G401.6 (cell line): ENCODE data around the gene PDCD10.

ENCODE experiments used
- FAIRE-seq: peaks from 2 replicates; lab custom pipeline; 2012; peaks lifted over from hg19 to GRCh38; lab: Jason Lieb, UNC

The PDCD10 gene

DNA sequence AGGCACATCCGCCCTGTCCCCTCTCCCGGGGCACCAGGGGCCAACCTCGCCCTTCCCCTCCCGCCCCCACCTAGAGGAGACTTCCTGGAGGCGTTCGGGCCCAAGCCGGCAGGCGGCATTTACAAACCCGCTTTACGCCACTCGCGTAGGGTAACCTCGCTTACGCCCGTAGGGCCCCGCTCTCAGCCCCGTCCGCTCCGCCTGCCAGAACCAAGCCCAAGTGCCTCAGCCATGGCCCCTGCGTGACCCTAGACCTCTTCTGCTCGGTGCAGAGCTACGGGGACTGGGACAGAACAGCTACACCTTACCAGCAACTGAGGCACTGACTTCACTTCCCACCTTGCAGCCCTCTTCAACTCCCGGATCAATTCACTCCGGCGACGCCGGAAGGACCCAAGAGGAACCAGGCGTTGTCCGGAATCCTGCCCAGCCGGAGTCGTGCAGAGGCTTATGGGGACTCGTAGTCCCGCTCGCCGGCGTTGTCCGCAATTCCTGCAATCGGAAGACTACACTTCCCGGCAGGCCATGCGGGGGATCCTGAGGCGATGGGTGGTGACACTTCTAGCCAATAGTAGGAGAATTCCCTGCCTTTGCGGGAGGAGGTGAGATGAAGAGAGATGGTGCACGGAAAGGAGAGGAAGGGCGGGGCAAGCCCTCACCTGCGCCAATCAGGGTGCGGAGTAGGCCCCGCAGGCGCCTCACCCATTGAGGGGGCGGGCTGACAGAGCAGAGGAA lies at the start of gene PDCD10:
PDCD10 (minus strand) TSS at position 395 of the 735 bp plus-strand sequence. CDS start 14,735 bp downstream, outside the sequence.
- FAIRE-seq = peak; percentile 98

DNA sequence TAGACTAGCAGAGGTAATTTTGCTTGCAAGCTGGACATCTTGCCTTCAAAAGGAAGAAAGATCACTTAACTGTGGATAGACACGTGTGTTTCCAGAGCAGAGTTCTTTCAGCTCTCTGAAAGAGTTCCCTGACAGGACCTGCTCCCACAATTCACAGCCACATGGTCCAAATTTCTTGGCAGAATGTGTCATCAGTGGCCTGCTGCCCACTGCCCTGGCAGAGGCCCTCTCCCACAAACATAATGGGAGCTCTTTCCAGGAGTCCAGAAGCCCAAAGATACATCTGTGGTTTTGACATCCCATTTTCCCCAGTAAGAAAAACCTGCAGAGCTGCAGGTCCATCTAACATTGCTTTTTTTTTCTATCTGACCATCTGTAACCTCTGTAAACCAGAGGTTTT lies 49.1 kb upstream of the PDCD10 start:
- no peak for FAIRE-seq

DNA sequence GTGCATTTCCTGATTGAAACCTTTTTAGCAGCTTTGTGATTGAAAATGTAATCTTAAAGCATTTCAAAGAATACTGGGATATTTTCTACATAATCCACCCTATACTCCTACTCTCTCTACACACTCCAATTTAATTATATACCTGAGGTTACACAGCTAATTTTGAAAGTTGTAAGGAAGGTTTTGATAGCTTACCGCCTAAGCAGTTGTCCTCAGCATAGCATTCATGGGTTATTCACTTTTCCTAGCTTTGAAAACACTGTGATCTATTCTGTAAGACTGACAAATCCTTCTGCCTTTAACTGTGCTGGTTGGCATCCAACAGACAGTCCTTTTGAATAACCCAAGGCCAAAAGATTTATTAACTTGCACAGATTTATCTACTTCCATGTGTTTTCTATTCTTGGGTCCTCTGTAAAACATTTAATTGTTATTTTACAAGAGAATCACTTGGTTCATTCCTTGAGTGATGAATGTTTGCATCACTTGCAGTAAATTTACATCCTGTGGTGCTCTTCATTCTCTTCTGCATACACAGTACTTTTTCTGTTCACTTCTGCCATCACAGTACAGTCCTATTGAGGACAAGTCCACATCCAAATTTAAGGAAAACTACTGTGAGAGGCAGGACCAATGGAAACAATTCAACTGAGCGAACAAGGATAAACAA lies 45.7 kb upstream of the PDCD10 start:
- no peak for FAIRE-seq

DNA sequence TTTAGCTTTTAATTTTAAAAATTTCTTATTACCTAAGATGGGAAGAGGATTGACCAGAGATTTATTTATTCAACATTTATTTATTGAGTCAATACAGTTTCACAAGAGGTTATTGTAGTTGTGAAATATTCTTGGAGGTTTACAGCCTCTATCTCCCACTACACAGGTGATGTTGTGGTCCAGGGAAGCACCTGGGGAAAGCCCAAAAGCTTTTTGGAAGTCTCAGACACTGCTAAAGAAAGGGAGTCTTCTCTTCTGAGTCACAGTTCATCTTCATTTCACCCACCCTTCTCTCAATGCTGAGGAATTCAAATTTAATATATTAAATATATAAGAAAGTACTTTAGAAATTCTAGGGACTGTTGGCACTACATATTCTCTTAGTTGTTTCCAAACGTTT lies 42.7 kb upstream of the PDCD10 start:
- FAIRE-seq = no peak

DNA sequence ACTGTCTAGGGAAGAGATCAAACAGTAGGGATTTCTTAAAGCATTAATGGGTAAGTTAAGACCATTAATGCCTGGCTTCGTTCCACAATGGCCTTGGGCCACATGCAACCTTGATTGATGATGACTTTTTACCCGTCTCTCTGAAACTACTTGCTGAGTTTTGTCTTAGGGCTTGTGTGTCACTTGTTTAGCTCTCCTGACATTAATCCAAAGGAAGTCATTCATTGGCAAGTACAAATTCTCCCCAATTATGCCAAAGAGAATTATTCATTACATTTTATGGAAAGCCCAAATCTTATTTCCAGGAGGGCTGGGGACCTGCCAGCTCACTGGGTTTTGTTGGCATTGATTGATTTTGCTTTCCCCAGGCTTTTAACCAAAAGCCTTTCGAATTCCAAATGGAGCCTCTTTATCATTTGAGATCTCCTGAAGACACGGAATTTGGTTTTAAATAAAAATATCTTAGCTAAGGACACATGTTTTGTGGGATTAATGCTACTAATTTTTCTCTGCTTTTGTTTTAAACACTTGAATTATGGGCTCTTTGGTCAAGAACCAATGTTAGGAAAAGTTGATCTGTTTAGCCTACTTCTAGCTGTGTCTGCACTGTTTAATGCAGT lies 41.5 kb upstream of the PDCD10 start:
- FAIRE-seq = no peak

DNA sequence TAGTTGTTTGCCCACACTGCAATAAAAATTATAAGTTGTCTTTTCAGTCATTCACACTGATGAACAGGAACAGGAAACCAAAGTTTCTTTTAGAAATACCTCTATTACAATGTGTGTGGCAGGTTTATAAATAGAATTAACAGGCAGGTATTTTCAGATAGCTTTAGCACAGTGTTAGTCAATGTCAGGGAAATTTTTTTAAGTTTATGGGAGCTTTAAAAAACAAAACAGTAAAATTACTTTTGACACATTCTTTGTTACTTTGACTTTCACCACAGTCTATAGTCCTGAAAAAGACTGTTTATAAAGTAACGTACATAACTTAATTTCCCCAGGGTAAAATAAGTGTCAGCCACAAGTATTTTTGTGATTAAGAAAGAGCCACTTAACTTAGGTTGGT lies 38.9 kb upstream of the PDCD10 start:
- FAIRE-seq = no peak

DNA sequence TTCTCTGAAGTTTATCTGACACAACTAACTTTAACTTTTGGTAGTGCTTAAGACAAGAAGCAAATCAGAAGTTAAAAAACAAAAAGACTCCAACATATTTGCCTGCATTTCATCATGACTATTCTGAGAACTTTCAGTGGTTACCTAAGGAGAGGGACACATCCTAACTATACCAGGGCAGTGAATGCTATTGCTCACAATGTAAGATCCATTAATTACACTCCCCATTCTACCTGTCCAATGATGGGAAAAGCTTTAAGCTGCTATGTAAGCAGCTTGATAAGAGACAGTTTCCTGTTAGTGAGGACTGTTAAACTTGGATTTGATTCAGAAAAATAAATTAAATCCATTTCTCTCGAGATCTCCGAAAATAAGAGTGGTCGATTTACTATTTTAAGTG lies 38.3 kb upstream of the PDCD10 start:
- no peak for FAIRE-seq

DNA sequence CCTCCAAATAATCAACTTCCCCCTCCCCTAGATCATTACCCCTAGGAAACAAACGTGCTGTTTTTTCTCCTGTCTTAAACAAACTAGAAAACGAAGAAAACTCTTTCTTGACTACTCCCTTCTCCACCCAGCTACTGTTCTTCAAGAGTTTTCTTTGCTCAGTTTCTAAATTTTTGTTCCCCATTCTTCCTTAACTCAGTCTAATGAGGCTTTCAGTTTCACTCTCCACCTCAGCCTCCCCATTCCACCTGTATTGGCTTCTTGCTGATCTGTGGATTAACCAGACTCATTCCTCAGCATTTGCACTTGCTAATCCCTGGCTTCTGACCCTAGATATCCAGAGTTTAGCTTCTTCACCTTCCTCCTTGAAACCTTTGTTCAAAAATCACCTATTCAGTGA lies 27.6 kb upstream of the PDCD10 start:
- no peak for FAIRE-seq

DNA sequence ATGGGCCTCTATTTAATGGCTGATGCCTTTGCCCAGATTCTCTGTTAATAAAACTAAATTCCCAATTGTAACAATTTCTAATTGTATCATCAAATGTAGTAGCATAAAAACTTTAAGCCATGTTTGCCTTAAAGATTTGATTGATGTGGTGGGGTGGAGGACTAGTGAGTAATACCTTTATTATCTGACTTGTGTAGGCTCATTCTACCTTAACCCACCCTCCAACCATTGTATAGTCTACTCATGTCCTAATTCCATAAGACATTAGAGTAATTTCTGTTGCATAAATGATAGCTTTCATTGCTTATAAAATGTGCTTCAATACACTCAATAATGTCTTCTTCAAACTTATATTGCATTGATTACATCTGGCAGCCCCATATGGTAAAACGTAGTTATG lies 26.6 kb upstream of the PDCD10 start:
- FAIRE-seq = no peak

DNA sequence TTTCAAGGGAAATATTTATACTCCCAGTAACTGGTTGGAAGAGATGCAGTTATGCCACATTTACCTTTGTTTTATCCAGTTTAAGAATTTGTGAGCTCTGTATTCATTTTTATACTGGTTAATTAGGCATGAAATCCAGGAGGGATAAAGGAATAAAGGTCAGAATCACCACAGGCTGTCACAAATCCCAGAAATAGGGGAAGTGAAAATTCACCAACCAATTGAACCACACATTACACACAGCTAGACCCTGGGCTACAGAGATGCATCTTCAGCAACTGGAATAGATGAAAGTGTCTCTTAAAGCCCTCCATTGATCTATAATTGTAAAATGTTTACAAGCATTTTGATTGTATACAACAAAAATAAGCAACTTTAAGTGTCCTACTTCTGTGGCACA lies 19.4 kb upstream of the PDCD10 start:
- FAIRE-seq = no peak

DNA sequence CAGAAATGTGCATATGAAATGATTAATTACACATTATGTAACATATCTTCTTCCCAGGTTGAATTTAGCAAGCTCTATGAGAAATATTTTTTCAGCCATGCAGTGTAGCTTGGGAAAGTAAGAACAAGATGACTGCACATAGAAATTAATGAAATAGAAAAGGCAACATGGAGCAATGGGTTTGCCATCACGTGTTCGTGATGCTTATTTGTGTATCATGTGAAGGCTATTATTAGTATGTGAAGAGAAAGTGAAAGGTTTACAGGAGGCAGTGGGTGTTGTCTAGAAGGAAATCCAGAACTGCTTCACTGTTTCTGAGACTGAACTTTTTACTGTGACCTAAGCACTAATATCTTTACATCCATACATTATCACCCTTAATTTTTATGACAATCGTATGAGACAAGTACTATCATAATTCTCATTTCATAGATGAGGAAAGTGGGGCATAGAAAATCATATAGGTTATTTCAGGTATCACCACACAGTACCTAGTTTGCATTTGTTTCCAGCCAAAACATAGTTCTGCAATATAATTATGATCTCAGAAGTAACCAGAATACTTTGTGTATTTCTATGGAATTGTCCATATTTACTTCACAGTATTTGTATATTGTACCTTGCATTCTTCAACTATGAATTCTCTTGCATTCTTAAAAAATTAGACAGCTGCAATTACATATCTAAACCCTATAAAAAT lies 15.7 kb upstream of the PDCD10 start:
- no peak for FAIRE-seq

DNA sequence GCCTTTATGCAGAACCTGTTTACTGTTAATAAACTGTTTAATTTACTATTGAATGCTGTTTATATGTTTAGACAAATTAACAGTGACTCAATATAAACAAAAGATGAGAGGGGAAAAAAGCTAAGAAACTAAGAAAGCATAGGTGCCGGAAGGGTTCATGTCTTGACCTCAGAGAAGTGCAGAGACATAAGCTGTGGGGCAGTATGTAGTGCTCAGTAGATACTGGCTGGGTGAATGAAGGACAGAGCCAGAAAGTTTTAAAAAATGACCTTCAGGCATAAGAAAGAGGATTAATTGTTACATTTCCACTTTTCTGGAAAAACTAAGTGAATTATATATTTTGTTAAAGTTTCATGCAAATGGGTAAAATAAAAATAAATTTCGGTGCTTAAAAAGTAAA lies 15.0 kb upstream of the PDCD10 start:
- no peak for FAIRE-seq

DNA sequence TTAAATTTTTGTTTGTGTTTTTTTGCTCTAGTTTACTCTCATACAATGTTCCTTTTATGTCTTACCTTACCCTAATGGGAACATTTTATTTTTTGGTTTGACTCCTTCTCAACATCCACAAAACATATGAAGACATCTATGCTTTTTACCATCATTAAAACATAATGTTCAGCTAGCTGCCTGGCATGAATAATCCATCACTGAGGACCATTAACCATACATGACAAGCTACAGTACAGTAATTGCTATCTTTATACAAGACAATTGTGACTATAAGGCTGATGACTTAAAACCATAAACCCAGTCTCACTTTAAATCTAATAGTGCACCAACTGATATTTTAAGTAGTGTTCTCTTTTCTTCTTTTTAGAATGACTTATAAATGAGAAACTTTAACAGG lies 14.5 kb upstream of the PDCD10 start:
- FAIRE-seq = no peak

DNA sequence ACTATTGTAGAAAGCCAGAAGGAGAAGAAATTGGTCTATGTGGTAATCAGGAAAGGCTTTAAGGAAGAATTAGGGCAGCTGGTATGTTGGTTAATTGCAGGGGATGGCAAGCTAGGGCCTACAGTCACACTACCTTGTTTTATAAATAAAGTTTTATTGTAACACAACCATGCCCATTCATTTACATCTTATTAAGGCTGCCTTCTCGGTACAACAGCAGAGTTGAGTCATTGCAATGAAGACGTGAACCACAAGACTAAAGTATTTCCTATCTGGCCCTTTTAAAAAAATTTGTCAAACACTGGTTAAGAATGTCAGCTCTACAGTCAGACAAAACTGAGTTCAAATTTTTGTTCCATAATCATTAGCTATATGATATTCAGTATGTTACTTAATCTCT lies 9.1 kb upstream of the PDCD10 start:
- no peak for FAIRE-seq

DNA sequence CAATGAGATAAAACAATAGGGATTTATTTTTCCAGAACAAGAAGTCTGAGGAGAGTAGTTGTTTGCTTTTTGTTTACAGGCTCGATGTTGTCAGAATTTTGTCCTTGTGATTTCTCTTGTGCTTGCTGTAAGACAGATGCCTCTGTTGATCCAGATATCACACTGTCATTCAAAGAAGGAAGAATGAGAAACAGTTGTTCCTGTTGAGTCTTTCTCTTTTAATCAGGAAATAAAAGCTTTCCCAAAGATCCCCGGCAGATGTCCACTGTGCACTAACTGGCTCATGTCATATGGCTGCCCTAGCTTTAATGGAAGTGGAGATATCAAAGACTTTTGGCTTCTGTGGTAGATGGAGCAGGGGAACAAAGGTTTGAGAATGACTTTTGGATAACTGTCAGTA lies 7.6 kb upstream of the PDCD10 start:
- no peak for FAIRE-seq

DNA sequence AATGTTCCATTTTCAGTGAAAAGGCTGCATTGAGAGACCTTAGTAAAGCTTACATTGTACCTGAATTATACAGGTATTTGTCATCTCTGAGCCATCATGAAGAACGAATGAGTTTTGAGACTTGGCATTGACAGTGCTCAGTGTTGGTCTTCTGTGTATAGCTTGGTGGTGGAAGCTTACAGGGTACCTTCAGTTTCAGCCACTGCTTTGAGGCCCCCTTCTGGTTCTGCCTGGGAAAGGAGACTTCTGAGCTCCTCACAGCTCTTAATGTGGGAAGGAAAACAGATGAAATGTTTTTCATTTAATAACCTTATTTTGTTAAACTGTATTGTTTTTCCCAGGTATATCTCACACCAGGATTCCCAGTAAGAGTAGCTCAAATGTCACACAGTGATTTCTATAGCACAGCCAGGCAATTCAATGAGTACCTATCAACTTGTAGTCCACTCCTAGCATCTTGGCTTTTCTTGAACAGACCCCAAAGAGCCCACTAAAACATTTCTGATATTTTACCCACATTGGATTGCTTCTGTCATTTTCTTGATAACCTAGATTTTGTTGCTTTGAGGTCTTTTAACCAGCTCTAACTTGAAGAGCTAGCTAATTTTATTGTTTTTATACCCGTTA lies 6.4 kb upstream of the PDCD10 start:
- FAIRE-seq = peak; percentile 39

DNA sequence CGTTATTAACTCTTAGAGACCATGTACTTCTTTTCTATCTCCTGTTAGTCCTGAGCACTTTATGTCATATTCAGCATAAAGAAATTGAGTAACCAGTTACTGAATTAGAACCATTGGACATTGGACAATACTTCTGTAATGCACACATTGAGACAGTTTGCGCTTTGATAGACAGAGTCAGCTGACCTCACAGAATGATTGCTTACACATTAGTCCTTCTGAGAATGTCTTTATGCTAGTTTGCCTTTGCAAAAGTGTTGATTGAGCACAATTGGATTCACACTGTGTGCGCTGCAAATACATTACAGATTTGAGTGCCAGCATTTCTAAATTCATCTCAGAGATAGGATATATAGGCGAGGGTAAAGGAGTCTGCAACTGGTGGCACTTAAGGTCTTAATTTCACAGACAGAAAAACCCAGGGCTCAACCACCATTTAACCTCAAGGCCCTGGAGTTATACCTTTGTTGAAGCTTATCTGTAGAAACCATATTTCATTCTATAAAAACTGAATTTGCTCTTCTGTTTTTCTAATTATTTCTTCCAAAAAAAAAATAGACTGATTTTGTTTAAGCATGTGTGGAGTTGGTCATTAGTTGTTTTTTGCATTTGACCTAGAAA lies 4.6 kb upstream of the PDCD10 start:
- no peak for FAIRE-seq

DNA sequence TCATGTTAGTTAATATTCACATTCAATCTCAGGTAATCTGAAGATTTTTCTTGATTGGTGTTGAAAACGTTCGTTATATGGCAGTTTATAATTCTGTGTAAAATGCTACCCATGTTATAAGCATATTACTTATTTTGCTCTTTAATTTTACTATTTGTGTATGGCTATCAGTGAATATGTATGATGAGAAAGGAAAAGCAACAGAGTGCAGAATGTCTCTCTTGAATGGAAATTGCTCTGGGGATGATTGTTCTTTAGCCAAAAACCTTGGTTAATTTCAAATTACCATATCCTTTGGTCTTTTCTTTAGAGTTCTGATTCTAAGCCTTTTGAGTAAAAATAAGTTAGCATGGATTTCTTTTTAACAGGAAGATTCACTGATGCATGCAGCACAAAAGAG lies 3.3 kb upstream of the PDCD10 start:
- FAIRE-seq = no peak

DNA sequence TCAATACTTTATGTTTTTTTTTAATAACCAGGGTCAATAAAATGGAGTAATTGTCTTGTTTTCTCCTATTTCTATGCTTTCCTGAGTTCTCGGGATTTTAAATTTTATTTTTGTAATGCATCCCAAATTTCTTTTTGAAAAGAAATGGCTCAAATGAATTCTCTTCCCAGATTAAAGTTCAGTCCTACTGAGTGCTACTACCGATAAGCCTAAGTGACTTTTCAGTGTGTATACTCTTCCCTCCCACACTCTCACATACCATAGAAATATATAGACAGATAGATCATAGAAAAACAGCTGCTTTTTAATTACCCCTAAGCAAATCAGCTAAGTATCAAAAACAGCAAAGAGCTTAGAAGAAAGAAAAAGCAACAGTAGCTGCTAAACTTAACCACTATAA lies 2.3 kb upstream of the PDCD10 start:
- no peak for FAIRE-seq

DNA sequence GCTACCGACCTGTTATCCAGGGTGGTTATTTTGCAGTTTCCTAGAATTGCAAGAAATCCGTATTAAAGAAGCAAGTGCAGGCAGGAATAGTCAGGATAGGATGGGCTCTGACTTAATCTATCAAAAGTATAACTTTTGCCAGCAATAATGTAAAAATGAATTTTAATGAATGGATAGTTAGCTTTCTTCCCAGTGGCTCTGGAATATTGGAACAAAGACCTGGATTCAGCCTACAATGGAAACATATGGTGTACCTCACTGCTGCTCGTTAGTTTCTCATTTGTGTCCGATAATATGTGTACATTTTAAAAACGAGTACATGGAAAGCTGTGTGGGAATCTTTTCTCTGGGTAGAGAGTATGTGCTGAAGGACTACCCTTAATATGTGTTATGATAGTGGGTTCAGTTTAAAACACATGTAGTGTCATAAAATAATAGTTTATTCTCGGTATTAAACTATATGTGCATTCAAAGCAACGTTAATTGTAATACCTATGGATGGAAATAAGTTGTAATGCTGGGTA lies 1.6 kb upstream of the PDCD10 start:
- no peak for FAIRE-seq

DNA sequence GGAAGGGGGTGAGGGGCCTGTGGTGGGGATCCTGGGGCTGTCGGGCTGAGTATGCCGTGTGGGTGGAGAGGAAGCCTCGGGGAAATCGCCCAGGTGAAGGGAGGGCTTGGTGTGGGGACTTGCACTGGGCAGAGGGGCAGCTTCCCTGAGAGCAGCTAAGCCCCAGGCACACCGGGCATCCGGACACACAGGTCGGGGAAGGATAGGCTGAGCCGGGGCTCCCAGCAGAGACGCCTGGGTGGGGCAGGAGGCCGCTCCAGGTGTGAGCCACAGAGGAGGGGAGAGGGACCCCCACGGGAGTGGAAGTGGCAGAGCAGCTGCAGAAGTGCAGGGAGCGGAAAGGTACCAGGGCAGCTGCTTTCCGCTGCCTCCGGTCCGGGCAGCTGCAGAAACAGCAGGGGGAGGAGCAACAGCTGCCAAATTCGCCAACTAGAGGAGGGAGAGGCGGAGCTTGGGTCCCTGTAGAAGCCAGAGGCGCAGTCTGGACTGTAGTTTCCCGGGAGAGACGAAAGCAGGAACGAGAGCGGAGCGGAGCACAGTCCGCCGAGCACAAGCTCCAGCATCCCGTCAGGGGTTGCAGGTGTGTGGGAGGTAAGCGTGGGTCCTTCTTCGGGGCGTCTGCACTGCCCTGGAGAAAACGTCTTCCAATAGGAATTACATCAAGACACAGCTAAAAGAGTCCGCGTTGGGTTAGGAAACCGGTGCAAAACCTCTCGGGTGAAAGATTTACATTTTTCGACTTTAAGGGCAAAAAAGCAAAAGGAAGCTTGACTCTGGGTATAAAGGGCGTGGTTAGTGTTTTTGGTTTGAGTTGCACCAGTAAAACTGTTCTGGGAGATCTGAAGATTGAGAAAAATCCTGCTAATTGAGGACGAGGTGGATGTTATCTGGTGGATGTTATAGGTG lies 794 bp upstream of the PDCD10 start, which contains the start of gene SERPINI1:
SERPINI1 (plus strand) TSS at position 489 of the 906 bp plus-strand sequence. CDS start 53,408 bp downstream, outside the sequence.
- FAIRE-seq = no peak
